ENCODE results near the gene MRPL40. TPM values are rescaled to one million over a fixed set of nuclear protein-coding genes. Genes with fewer than 3 reads are reported as not detected.
"Not testable (repeated sequence)": the region's sequence is repeated elsewhere in the genome, so short reads cannot be mapped to it uniquely, and the experiment has no call there.

Gene MRPL40
- total RNA-seq, 4 donors from 2014 or later: 21.2 to 31.2 (median 27.7) TPM

- no peak for TF ChIP-seq EP300 (IDR thresholded peaks at IDR 0.05)
- TF ChIP-seq POLR2A (IDR thresholded peaks at IDR 0.05; ENCODE audit: low read depth): no peak
- TF ChIP-seq POLR2AphosphoS5 (IDR thresholded peaks at IDR 0.05): no peak
- TF ChIP-seq, protein P1, sequence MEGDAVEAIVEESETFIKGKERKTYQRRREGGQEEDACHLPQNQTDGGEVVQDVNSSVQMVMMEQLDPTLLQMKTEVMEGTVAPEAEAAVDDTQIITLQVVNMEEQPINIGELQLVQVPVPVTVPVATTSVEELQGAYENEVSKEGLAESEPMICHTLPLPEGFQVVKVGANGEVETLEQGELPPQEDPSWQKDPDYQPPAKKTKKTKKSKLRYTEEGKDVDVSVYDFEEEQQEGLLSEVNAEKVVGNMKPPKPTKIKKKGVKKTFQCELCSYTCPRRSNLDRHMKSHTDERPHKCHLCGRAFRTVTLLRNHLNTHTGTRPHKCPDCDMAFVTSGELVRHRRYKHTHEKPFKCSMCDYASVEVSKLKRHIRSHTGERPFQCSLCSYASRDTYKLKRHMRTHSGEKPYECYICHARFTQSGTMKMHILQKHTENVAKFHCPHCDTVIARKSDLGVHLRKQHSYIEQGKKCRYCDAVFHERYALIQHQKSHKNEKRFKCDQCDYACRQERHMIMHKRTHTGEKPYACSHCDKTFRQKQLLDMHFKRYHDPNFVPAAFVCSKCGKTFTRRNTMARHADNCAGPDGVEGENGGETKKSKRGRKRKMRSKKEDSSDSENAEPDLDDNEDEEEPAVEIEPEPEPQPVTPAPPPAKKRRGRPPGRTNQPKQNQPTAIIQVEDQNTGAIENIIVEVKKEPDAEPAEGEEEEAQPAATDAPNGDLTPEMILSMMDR (IDR thresholded peaks at IDR 0.05): no peak
- intact Hi-C loops (cut with DNase I): loop anchor here (5.0 kb wide), 2 partner anchors 38 to 257 kb away; partner anchors contain the start of gene SLC25A1
- Histone ChIP-seq H3K27me3 (no peaks in the 10 kb centered on the region), H3K9me3 (no peaks in the 10 kb centered on the region), H3K4me3 (no peak overlapping the region), H3K36me3 (peaks cover 10 to 43% (median 26%) of the 10 kb centered on the region in 4 donors), H3K27ac (replicated peaks in 1 of 4) (no peak overlapping the region), H3K4me1 (peaks cover 27 to 34% (median 30%) of the 10 kb centered on the region in 4 donors)
- WGBS: 93% methylated on average over 5 of the region's 7 CpGs
- DNase-seq (ENCODE audit: extremely low spot score): no peak
Observed at GRCh38 chr22:19434401-19434800, 2.1 kb downstream of the MRPL40 start.

DNA sequence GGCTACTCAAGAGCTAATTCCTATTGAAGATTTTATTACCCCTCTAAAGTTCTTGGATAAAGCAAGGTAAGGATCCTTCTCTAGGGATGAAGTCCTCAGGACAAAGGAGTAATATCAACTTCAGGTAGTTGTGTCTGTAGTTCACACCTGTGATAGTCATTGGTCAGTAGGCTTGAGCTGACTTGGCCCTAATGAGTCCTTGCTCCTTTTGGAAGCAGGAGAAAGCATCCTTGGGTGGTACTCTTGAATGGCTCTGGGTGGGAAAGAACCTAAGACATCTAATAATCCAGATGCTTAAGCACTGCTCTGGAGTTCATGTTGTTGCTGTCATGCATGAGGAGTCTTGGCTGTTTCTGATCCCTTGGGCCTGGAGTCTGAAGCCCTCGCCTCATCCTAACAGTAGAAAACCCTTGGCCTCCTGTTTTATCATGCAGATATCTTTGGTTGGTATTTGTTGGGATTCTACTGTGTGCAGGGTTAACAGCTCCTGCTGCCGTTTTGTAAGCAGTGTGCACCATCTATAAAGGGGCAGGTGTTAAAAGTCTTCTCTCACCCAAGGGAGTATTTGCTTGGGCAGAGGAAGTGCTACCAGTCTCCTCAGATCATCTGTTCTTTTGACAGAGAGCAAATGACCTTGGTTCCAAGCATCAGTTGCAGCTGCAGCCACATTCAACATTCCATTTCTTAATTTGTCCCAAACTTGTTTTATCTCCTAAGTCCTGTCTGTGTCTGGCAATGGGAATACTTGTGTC is 2.7 kb downstream of the MRPL40 start:
- intact Hi-C loops (cut with DNase I): loop anchor here (5.0 kb wide), 2 partner anchors 37 to 258 kb away; partner anchors contain the start of gene SLC25A1
- DNase-seq (ENCODE audit: extremely low spot score): no peak
- TF ChIP-seq, protein P1 (IDR thresholded peaks at IDR 0.05): no peak
- TF ChIP-seq POLR2A (IDR thresholded peaks at IDR 0.05; ENCODE audit: low read depth) (no peak), EP300 (IDR thresholded peaks at IDR 0.05) (no peak), POLR2AphosphoS5 (IDR thresholded peaks at IDR 0.05) (no peak)
- no peak overlapping the region for H3K27ac ChIP-seq (replicated peaks in 1 of 4)
- H3K4me3 ChIP-seq: no peak overlapping the region
- H3K9me3 ChIP-seq: no peaks in the 10 kb centered on the region
- H3K4me1 ChIP-seq: peaks cover 21 to 28% (median 24%) of the 10 kb centered on the region in 4 donors
- WGBS: 78% methylated on average over 2 of the region's 2 CpGs
- H3K36me3 ChIP-seq: peaks cover 14 to 47% (median 26%) of the 10 kb centered on the region in 4 donors
- no peaks in the 10 kb centered on the region for H3K27me3 ChIP-seq

- H3K27me3 ChIP-seq; intact Hi-C loops (cut with DNase I); H3K9me3 ChIP-seq; H3K27ac ChIP-seq (replicated peaks in 1 of 4); DNase-seq (ENCODE audit: extremely low spot score); H3K4me3 ChIP-seq: not testable (repeated sequence)
- peaks cover 15 to 50% (median 26%) of the 10 kb centered on the region in 4 donors for H3K36me3 ChIP-seq
- 93% methylated on average over 9 of the region's 9 CpGs for WGBS
- H3K4me1 ChIP-seq: peaks cover 11 to 20% (median 14%) of the 10 kb centered on the region in 4 donors
Observed at GRCh38 chr22:19436444-19437161, 4.3 kb downstream of the MRPL40 start.

GRCh38 chr22:19438298-19438697 is 6.0 kb downstream of the MRPL40 start:
- TF ChIP-seq POLR2A (IDR thresholded peaks at IDR 0.05; ENCODE audit: low read depth): no peak
- no peak for TF ChIP-seq POLR2AphosphoS5 (IDR thresholded peaks at IDR 0.05)
- TF ChIP-seq EP300 (IDR thresholded peaks at IDR 0.05): no peak
- TF ChIP-seq, protein P1 (IDR thresholded peaks at IDR 0.05): no peak
- 91% methylated on average over 7 of the region's 7 CpGs for WGBS
- no peak overlapping the region for H3K27ac ChIP-seq (replicated peaks in 1 of 4)
- intact Hi-C loops (cut with DNase I): no loop called here
- peaks cover 15 to 65% (median 31%) of the 10 kb centered on the region in 4 donors for H3K36me3 ChIP-seq
- no peak overlapping the region for H3K4me3 ChIP-seq
- H3K9me3 ChIP-seq: no peaks in the 10 kb centered on the region
- peaks cover 5 to 14% (median 7%) of the 10 kb centered on the region in 4 donors for H3K4me1 ChIP-seq
- no peak for DNase-seq (ENCODE audit: extremely low spot score)
- H3K27me3 ChIP-seq: no peaks in the 10 kb centered on the region
